Right ventricle myocardium inferior (tissue), 1 donor: Measurements from ENCODE around the gene SPDYC. TPM values are rescaled to one million over a fixed set of nuclear protein-coding genes. Genes with fewer than 3 reads are reported as not detected.
"Not testable (repeated sequence)": the region's sequence is repeated elsewhere in the genome, so short reads cannot be mapped to it uniquely, and the experiment has no call there.

Experiments
- ATAC-seq: fragments of 200-7000 bp; cut with Tn5 transposase; one replicate; pipeline ENCODE4 v1.9.1; 2020; ENCODE audit warnings: mild to moderate bottlenecking, moderate library complexity
- DNase-seq: peaks from one replicate; pipeline ENCODE4 v3.0.0; 2021; ENCODE audit errors: missing footprints
- intact Hi-C: fragments of 100-400 bp; cut with DNase I; formaldehyde crosslinking; loops from one replicate; pipeline ENCODE4 v1.11.0; 2022
- total RNA-seq: library from RNA; stranded (reverse); fragmentation: NEBNext Ultra II Directional; extraction: Animal tissue kit (Norgen Biotek cat#: 25700); gene quantifications from one replicate; pipeline ENCODE4 v1.2.1, GENCODE V29; 2021
- donor health status: DM: no; HTN: yes; CAD: no; lungs with severe emphysema.

The SPDYC gene
- total RNA-seq, 1 donor from 2014 or later, result not detected

GRCh38 chr11:65160643-65161042 lies 9.4 kb upstream of the SPDYC start:
- ATAC-seq (no peak), DNase-seq (no peak)
- intact Hi-C loops, result no loop called here

DNA sequence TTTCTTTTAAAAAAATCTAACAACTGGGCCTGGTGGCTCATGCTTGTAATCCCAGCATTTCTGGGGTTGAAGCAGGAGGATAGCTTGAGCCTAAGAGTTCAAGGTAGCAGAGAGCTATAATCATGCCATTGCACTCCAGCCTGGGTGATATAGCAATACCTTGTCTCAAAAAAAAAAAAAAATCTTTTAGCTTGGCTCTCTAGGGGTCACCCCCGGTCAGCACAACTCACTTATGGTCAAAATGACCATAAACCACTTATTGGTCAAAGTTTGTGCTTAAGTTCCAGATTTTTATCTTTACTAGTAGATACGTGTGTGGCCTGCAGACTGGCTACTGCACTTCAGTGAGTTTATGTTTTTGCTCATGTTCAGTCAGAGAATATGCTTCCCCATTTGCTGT lies 6.3 kb upstream of the SPDYC start:
- DNase-seq (no peak), ATAC-seq (no peak)
- intact Hi-C loops, result no loop called here

- no peak for DNase-seq
- intact Hi-C loops, result no loop called here
- no peak for ATAC-seq
These were observed 4.4 kb upstream of the SPDYC start for GRCh38 chr11:65165410-65166317.

GRCh38 chr11:65166893-65167292 lies 3.1 kb upstream of the SPDYC start:
- ATAC-seq, result no peak
- intact Hi-C loops, result no loop called here
- no peak for DNase-seq

- no peak for ATAC-seq
- intact Hi-C loops, result no loop called here
- no peak for DNase-seq
These were observed 2.4 kb upstream of the SPDYC start for GRCh38 chr11:65167656-65168055.

- no peak for ATAC-seq
- intact Hi-C loops, result no loop called here
- no peak for DNase-seq
These were observed 830 bp upstream of the SPDYC start for GRCh38 chr11:65169164-65169641.

GRCh38 chr11:65172600-65172999 lies 2.6 kb downstream of the SPDYC start:
- intact Hi-C loops, result no loop called here
- no peak for ATAC-seq
- DNase-seq, result no peak

DNA sequence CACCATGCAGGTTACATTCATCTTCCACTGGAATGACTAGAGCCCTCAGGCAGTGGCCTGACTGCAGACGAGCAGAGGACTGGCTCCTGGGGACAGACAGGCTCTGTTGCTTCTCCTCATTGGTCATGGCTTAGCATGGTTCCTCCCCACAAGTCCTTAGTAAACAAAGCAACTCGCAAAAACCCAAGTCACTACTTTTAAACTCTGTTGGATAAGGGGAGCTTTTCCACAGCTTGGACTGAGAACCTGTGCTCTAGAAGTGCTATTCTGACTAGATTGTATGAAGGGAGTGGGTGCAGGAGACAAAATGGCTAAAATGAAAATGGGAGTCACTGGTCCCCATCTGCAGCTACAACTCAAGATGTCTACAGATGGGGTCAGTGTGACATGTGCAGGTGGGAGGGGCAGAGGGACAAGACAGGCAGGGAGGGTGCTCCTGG lies 4.6 kb downstream of the SPDYC start:
- DNase-seq, intact Hi-C loops, ATAC-seq: not testable (repeated sequence)

DNA sequence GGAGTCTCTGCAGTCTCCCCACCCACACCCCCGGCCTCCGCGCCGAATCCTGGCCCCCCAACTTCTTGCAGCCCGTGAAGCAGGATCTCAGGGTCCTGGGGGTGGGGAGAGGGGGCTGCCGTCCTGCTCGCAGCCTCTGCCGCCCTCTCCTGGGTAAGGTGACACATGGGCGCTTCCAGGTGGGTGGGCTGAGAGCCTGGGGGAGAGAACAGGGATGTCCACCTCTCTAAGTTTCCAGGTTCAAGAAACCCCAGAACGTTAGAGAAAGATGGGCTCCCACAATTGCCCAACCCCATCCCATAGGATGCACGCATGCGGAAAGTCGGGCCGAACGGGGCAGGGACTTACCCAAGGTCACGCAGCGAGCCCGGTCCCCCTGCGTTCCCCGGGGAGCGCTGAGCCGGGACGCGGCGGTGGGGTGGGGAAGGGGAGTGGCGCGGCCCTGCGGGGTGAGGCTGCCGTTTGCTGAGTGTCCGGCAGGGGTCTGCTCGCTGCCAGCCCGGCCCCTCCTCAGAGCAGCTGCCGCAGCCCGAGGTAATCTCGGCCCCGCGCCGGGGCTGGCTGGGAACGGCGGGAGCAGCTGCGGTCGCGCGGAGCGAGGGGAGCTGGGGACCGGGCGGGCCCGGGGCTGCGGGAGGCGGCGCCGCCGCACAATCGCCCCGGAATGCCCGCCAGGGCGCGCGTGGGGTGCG lies 11.0 kb downstream of the SPDYC start:
- ATAC-seq (peak; percentile 52), DNase-seq (peak; percentile 80)
- intact Hi-C loops, result loop anchor here (1.0 to 5.0 kb wide), 2 partner anchors 47 to 169 kb away; partner anchors contain the start of genes ARL2 and SYVN1

GRCh38 chr11:65181569-65182257 lies 11.7 kb downstream of the SPDYC start, which contains the start of gene CAPN1:
Gene CAPN1, plus strand, starts transcription at chr11:65181928. Its CDS starts 774 bp downstream, at chr11:65182702.
- ATAC-seq (peak; percentile 88), DNase-seq (peak; percentile 90)
- intact Hi-C loops, result loop anchor here (1.0 to 5.0 kb wide), 2 partner anchors 47 to 169 kb away; partner anchors contain the start of genes ARL2 and SYVN1

- ATAC-seq, result peak; percentile 23
- intact Hi-C loops, result loop anchor here (5.0 kb wide), 1 partner anchor 170 kb away; the partner anchor contains the start of gene ARL2
- DNase-seq, result no peak
These were observed 12.5 kb downstream of the SPDYC start for GRCh38 chr11:65182258-65183170.

DNA sequence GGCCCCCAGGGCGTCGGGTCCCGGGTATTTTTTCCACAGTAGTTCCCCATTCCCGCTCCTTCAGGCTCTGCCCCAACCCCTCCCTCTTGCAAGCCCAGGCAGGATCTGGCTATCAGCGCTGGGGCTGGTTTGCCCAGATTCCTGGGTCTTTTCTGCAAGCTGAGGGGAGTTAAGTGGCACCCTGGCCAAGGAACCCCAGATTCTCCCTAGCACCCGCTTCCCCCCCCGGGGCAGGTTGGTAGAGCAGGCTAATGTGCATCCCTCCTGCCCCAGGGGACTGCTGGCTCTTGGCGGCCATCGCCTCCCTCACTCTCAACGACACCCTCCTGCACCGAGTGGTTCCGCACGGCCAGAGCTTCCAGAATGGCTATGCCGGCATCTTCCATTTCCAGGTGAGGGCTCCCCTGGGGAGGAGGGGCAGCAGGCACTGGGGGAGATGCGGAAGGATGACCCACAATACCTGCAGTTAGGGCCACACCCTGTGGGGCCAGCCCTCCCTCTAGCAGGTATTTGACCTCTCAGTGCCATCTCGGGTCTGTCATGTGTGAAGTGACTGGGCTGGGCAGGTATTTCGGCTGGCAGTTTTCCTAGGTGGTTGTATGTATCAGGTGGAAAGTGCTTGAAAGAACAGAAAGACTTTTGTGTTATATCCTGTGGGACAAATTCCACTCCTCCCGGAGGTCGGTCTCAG lies 13.3 kb downstream of the SPDYC start:
- DNase-seq, result no peak
- ATAC-seq, result no peak
- intact Hi-C loops, result loop anchor here (5.0 kb wide), 1 partner anchor 171 kb away; the partner anchor contains the start of gene ARL2

DNA sequence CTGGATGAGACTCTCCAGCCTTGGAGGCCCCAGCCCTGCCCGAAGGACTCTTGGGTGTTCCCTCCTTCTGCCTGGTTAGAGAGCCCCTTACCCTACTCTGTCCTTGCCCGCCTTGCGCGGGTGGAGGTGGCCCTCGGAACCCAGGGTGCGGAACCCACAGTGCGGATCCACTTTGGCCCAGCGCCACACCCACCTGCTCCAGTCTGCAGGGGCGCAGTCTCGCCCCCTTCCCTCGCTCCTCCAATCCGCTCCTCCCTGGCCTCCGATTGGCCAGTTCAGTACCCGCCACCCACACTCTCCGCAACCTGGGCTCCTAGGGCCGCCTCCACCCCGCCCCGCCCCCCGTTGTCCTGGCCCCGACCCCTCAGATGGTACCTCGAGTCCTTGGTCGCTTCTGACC lies 14.1 kb downstream of the SPDYC start:
- no peak for DNase-seq
- intact Hi-C loops, result loop anchor here (5.0 kb wide), 1 partner anchor 172 kb away; the partner anchor contains the start of gene ARL2
- no peak for ATAC-seq

GRCh38 chr11:65185171-65185570 lies 15.1 kb downstream of the SPDYC start:
- intact Hi-C loops, result no loop called here
- ATAC-seq (no peak), DNase-seq (no peak)

DNA sequence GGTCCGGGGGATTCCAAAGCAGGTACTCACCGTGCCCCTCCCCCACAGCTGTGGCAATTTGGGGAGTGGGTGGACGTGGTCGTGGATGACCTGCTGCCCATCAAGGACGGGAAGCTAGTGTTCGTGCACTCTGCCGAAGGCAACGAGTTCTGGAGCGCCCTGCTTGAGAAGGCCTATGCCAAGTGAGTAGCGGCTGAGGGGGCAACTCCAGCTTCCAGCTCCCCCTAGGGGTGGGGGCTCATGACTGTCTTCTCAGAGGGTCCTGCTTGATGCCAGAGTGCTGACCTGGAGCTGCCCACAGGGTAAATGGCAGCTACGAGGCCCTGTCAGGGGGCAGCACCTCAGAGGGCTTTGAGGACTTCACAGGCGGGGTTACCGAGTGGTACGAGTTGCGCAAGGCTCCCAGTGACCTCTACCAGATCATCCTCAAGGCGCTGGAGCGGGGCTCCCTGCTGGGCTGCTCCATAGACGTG lies 15.9 kb downstream of the SPDYC start:
- no peak for ATAC-seq
- DNase-seq, result peak; percentile 73
- intact Hi-C loops, result no loop called here

DNA sequence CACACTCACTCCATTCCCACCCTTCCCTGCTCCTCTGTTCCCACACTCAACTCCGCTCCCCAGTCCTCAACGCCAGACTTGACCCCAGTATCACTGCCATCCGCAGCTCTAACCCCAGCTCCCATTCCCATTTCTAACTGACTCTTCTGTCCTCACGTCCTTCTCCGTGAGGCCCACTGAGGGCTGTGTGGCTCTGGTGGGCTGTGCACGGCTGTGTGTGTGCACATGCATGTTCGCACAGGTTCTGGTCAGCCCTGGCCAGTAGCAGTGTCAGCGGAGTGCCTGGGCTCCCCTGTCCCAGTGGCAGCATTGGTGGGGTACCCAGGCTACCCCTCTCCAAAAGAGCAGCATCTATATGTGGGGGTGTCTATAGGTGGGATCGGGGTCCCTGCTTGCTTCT lies 16.7 kb downstream of the SPDYC start:
- ATAC-seq, result no peak
- DNase-seq, result no peak
- intact Hi-C loops, result no loop called here

DNA sequence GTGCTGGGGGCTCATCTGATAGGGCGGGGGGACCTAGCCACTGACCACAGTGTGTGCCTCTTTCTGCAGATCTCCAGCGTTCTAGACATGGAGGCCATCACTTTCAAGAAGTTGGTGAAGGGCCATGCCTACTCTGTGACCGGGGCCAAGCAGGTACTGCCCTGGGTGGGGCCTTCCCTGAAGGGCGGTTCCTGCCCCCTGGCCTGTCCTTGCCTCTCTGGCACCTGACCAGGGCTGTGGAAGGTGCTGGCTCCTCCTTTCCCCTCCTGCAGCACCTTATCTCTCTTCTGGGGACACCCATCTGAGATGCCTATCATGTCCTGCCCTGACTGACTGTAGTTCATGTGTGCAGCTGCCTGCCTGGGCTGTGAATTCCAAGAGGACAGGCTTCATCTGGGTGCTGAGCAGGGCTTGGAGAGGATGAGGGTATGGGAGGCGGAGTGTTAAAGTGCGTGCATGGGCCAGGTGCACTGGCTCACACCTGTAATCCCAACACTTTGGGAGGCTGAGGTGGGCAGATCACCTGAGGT lies 17.2 kb downstream of the SPDYC start:
- intact Hi-C loops, result no loop called here
- no peak for DNase-seq
- ATAC-seq, result no peak
